Measurements from ENCODE around the gene SAP30. TPM values are rescaled to one million over a fixed set of nuclear protein-coding genes. Genes with fewer than 3 reads are reported as not detected.

SAP30 gene
- total and polyA plus RNA-seq, 10 of the 15 experiments (the other 5 are each of a cell fraction or from before 2014, with no cell fraction given) = 5.0 to 56.9 (median 23.6) TPM

- TF ChIP-seq MEF2B (IDR thresholded peaks at IDR 0.05; ENCODE audit: partially characterized antibody, poor library complexity, severe bottlenecking) (no peak), DPF2 (IDR thresholded peaks at IDR 0.05) (0 out of 2 replicates have a peak, but pooled peaks have one; percentile 4), BRCA1 (IDR thresholded peaks at IDR 0.05; ENCODE audit: low read depth, low read length) (no peak), GABPA (IDR thresholded peaks at IDR 0.05; ENCODE audit: low read depth) (no peak), EED (IDR thresholded peaks at IDR 0.05; ENCODE audit: low read depth) (peak; percentile 46; the same call in 1 of the 2 replicates)
- TF ChIP-seq, protein P1, sequence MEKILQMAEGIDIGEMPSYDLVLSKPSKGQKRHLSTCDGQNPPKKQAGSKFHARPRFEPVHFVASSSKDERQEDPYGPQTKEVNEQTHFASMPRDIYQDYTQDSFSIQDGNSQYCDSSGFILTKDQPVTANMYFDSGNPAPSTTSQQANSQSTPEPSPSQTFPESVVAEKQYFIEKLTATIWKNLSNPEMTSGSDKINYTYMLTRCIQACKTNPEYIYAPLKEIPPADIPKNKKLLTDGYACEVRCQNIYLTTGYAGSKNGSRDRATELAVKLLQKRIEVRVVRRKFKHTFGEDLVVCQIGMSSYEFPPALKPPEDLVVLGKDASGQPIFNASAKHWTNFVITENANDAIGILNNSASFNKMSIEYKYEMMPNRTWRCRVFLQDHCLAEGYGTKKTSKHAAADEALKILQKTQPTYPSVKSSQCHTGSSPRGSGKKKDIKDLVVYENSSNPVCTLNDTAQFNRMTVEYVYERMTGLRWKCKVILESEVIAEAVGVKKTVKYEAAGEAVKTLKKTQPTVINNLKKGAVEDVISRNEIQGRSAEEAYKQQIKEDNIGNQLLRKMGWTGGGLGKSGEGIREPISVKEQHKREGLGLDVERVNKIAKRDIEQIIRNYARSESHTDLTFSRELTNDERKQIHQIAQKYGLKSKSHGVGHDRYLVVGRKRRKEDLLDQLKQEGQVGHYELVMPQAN (conservative IDR thresholded peaks at IDR 0.05) = 0 out of 2 replicates have a peak, but pooled peaks have one; percentile 37
These were observed 788 bp downstream of the SAP30 start (continued) for GRCh38 chr4:173371292-173372192.

GRCh38 chr4:173374588-173374987, 3.8 kb downstream of the SAP30 start:
- H3K27ac ChIP-seq (ENCODE audit: control insufficient read depth, insufficient read depth) = no peak overlapping the region
- H3K4me3 ChIP-seq = peak overlapping the region; percentile 41; the same call in 1 of the 2 replicates
- H2AFZ ChIP-seq (ENCODE audit: control insufficient read depth, low read depth, low read length) = no peak overlapping the region
- ChIA-PET SMC1A (ENCODE audit: uncharacterized antibody, unreplicated experiment) (interaction anchor here (0.9 to 13.8 kb wide), 8 partner anchors 14 to 73 kb away, joined by 3 to 232 read pairs (median 4); partner anchors contain the start of gene HMGB2), CTCF (interaction anchor here (0.6 to 2.1 kb wide), 7 partner anchors 9 to 75 kb away, joined by 3 to 10 read pairs (median 5); partner anchors contain the start of gene HMGB2), RAD21 (ENCODE audit: unreplicated experiment) (interaction anchor here (1.3 to 9.0 kb wide), 2 partner anchors 41 to 56 kb away, joined by 3 to 145 read pairs; partner anchors contain the start of gene HMGB2), POLR2A (interaction anchor here (1.2 to 14.6 kb wide), 2 partner anchors 16 to 40 kb away, joined by 3 to 472 read pairs; partner anchors contain the start of gene HMGB2)
- 0 out of 4 replicates have a peak, but pooled peaks cover 0 to 4% of the 10 kb centered on the region in 2 experiments for H3K36me3 ChIP-seq (ENCODE audit: control insufficient read depth in 2 of 2, insufficient read depth in 2 of 2, low read length in 1 of 2)
- DNase-seq (ENCODE audit: low read depth, low spot score) (no peak), ATAC-seq (no peak), FAIRE-seq (no peak)
- H3K79me2 ChIP-seq (ENCODE audit: control insufficient read depth, insufficient read depth, low read length) = peaks cover 51% of the 10 kb centered on the region
- no peaks in the 10 kb centered on the region for H3K27me3 ChIP-seq (replicated peaks in 1 of 2; ENCODE audit: control insufficient read depth in 2 of 2, insufficient read depth in 2 of 2, low read length in 1 of 2)
- H3K9me3 ChIP-seq (replicated peaks; ENCODE audit: control insufficient read depth, insufficient read depth, low read length) = no peaks in the 10 kb centered on the region
- no peak overlapping the region for H3K9ac ChIP-seq (ENCODE audit: control insufficient read depth, insufficient read depth, low read length)
- H4K20me1 ChIP-seq (ENCODE audit: control insufficient read depth, insufficient read depth) = no peaks in the 10 kb centered on the region
- in situ Hi-C loops (cut with MboI) (no loop called here), intact Hi-C loops (cut with micrococcal nuclease; ENCODE audit: unreplicated experiment) (loop anchor here (5.0 kb wide), 1 partner anchor 908 kb away; the partner anchor contains the start of genes CEP44 and FBXO8)
- no peak overlapping the region for H3K4me2 ChIP-seq (ENCODE audit: control insufficient read depth, insufficient read depth)
- BruUV-seq (replicated peaks) = no TSS peak
- 96% methylated on average over 2 of the region's 2 CpGs for WGBS (ENCODE audit: insufficient coverage, insufficient replicate concordance, low lambda C conversion rate, missing lambda C conversion rate)
- H3K4me1 ChIP-seq (ENCODE audit: control insufficient read depth, insufficient read depth, low read length) = no peaks in the 10 kb centered on the region
- TF ChIP-seq MXI1 (IDR thresholded peaks at IDR 0.05; ENCODE audit: low read depth, low read length) = no peak
- TF ChIP-seq, protein P2, sequence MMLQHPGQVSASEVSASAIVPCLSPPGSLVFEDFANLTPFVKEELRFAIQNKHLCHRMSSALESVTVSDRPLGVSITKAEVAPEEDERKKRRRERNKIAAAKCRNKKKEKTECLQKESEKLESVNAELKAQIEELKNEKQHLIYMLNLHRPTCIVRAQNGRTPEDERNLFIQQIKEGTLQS (IDR thresholded peaks at IDR 0.05; ENCODE audit: borderline replicate concordance, extremely low read depth, low read depth, low read length) = no peak
- TF ChIP-seq WRNIP1 (IDR thresholded peaks at IDR 0.05; ENCODE audit: borderline replicate concordance, low read depth, low read length) = no peak
- no peak for TF ChIP-seq ESRRA (IDR thresholded peaks at IDR 0.05; ENCODE audit: low read length)
- no peak for TF ChIP-seq MAX (IDR thresholded peaks at IDR 0.05; ENCODE audit: low read depth, low read length)
- TF ChIP-seq CHD2 (IDR thresholded peaks at IDR 0.05; ENCODE audit: borderline replicate concordance, low read depth, low read length) = no peak
- TF ChIP-seq, protein P3, sequence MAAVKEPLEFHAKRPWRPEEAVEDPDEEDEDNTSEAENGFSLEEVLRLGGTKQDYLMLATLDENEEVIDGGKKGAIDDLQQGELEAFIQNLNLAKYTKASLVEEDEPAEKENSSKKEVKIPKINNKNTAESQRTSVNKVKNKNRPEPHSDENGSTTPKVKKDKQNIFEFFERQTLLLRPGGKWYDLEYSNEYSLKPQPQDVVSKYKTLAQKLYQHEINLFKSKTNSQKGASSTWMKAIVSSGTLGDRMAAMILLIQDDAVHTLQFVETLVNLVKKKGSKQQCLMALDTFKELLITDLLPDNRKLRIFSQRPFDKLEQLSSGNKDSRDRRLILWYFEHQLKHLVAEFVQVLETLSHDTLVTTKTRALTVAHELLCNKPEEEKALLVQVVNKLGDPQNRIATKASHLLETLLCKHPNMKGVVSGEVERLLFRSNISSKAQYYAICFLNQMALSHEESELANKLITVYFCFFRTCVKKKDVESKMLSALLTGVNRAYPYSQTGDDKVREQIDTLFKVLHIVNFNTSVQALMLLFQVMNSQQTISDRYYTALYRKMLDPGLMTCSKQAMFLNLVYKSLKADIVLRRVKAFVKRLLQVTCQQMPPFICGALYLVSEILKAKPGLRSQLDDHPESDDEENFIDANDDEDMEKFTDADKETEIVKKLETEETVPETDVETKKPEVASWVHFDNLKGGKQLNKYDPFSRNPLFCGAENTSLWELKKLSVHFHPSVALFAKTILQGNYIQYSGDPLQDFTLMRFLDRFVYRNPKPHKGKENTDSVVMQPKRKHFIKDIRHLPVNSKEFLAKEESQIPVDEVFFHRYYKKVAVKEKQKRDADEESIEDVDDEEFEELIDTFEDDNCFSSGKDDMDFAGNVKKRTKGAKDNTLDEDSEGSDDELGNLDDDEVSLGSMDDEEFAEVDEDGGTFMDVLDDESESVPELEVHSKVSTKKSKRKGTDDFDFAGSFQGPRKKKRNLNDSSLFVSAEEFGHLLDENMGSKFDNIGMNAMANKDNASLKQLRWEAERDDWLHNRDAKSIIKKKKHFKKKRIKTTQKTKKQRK (IDR thresholded peaks at IDR 0.05; ENCODE audit: low read depth, low read length) = no peak
